ENCODE results near the gene NDUFB7.
"Not testable (repeated sequence)": the region's sequence is repeated elsewhere in the genome, so short reads cannot be mapped to it uniquely, and the experiment has no call there.

The NDUFB7 gene

DNA sequence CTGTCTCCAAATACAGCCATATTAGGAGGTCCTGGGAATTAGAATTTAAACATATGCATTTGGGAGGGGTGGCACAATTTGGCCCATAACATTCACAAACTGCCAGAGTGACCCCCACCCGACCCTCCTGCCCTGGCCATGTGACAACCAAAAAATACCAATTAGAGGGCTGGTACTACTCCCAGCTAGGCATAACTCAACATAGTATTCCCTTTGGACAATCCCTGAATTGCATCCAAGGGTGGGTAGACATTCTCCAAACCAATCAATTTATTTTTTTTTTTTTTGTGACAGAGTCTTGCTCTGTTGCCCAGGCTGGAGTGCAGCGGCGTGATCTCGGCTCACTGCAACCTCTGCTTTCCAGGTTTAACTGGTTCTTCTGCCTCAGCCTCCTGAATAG lies 40.8 kb upstream of the NDUFB7 start:
- no peak overlapping the region for H3K4me3 ChIP-seq (ENCODE audit: low read depth, low read length)
- TF ChIP-seq MYC (IDR thresholded peaks at IDR 0.05; ENCODE audit: low read depth, low read length) (no peak), POLR2A (IDR thresholded peaks at IDR 0.05; ENCODE audit: extremely low read depth, insufficient read length) (no peak)
- TF ChIP-seq, protein P1, sequence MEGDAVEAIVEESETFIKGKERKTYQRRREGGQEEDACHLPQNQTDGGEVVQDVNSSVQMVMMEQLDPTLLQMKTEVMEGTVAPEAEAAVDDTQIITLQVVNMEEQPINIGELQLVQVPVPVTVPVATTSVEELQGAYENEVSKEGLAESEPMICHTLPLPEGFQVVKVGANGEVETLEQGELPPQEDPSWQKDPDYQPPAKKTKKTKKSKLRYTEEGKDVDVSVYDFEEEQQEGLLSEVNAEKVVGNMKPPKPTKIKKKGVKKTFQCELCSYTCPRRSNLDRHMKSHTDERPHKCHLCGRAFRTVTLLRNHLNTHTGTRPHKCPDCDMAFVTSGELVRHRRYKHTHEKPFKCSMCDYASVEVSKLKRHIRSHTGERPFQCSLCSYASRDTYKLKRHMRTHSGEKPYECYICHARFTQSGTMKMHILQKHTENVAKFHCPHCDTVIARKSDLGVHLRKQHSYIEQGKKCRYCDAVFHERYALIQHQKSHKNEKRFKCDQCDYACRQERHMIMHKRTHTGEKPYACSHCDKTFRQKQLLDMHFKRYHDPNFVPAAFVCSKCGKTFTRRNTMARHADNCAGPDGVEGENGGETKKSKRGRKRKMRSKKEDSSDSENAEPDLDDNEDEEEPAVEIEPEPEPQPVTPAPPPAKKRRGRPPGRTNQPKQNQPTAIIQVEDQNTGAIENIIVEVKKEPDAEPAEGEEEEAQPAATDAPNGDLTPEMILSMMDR (IDR thresholded peaks at IDR 0.05; ENCODE audit: low read depth, low read length) = no peak
- TF ChIP-seq, protein P2, sequence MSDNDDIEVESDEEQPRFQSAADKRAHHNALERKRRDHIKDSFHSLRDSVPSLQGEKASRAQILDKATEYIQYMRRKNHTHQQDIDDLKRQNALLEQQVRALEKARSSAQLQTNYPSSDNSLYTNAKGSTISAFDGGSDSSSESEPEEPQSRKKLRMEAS (IDR thresholded peaks at IDR 0.05; ENCODE audit: low read depth, low read length) = no peak
- DNase-seq (ENCODE audit: low read depth) = no peak

DNA sequence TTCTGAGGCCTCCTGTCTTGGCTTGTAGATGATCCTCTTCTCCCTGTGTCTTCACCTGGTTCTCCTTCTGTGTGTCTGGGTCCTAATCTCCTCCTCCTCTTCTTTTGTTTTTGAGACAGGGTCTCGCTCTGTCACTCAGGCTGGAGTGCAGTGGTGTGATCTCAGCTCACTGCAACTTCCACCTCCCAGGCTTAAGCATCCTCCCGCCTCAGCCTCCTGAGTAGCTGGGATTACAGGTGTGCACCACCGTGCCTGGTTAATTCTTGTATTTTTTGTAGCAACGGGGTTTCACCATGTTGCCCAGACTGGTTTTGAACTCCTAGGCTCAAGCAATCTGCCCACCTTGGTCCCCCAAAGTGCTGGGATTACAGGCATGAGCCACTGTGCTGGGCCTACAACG lies 40.4 kb upstream of the NDUFB7 start:
- not testable (repeated sequence) for H3K4me3 ChIP-seq (ENCODE audit: low read depth, low read length); DNase-seq (ENCODE audit: low read depth)

DNA sequence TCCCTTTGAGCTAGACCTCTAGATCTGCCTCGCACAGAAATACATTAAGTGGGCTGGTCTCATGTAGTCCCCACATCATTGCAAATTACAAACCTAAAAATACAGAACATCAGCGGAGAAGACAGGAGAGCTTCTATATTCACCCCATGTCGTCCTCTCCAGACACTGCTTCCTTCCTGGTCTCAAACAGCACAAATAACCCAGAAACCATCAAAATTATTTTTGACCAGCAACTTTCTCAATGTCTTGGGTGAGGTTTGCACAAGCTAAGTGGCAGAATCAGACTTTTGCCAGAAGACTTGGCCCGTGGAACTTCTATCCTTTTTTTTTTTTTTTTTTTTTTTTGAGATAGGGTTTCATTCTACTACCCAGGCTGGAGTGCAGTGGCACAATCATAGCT lies 39.2 kb upstream of the NDUFB7 start:
- TF ChIP-seq, protein P2 (IDR thresholded peaks at IDR 0.05; ENCODE audit: low read depth, low read length) = no peak
- TF ChIP-seq MYC (IDR thresholded peaks at IDR 0.05; ENCODE audit: low read depth, low read length) (no peak), POLR2A (IDR thresholded peaks at IDR 0.05; ENCODE audit: extremely low read depth, insufficient read length) (no peak)
- TF ChIP-seq, protein P1 (IDR thresholded peaks at IDR 0.05; ENCODE audit: low read depth, low read length) = no peak
- no peak overlapping the region for H3K4me3 ChIP-seq (ENCODE audit: low read depth, low read length)
- DNase-seq (ENCODE audit: low read depth) = no peak

DNA sequence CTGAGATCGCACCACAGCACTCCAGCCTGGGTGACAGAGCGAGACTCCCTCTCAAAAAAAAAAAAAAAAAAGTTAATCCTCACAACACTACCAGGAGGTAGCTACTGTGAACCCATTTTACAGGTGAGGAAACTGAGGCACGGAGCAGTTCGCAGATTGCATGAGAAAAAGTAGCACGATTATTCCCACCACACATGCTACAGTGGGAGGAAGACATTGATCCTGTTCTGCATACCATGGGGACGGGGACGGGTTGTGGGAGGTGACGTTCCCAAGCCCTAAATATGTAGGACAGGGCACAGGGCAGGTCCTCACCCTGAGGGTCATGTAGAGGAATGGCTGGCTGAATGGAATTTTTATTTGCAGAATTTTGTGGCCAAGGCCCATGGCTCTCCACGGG lies 34.8 kb upstream of the NDUFB7 start:
- TF ChIP-seq, protein P2 (IDR thresholded peaks at IDR 0.05; ENCODE audit: low read depth, low read length) = no peak
- TF ChIP-seq POLR2A (IDR thresholded peaks at IDR 0.05; ENCODE audit: extremely low read depth, insufficient read length) = no peak
- TF ChIP-seq, protein P1 (IDR thresholded peaks at IDR 0.05; ENCODE audit: low read depth, low read length) = no peak
- no peak for TF ChIP-seq MYC (IDR thresholded peaks at IDR 0.05; ENCODE audit: low read depth, low read length)
- no peak overlapping the region for H3K4me3 ChIP-seq (ENCODE audit: low read depth, low read length)
- DNase-seq (ENCODE audit: low read depth) = no peak

DNA sequence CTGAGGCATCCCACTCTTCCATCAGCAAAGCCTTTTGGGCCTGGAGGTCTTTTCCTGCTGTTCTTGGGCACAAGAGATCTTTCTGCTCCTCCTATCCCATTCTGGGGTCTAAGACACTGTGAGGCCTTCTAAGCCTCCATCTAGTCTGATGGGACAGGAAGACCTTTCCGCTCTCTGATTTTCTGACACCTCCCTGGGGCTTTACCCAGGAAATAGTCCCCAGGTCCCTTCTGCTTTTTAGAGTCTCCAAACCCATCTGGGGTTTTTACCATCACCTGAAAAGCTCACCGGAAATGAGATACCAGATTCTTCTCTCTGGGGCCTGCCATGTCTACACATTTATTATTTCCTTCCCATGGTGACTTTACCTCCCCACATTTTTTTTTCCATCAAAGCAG lies 32.1 kb upstream of the NDUFB7 start:
- no peak overlapping the region for H3K4me3 ChIP-seq (ENCODE audit: low read depth, low read length)
- DNase-seq (ENCODE audit: low read depth) = no peak
- TF ChIP-seq, protein P1 (IDR thresholded peaks at IDR 0.05; ENCODE audit: low read depth, low read length) = no peak
- TF ChIP-seq, protein P2 (IDR thresholded peaks at IDR 0.05; ENCODE audit: low read depth, low read length) = no peak
- TF ChIP-seq MYC (IDR thresholded peaks at IDR 0.05; ENCODE audit: low read depth, low read length) = no peak
- TF ChIP-seq POLR2A (IDR thresholded peaks at IDR 0.05; ENCODE audit: extremely low read depth, insufficient read length) = no peak

DNA sequence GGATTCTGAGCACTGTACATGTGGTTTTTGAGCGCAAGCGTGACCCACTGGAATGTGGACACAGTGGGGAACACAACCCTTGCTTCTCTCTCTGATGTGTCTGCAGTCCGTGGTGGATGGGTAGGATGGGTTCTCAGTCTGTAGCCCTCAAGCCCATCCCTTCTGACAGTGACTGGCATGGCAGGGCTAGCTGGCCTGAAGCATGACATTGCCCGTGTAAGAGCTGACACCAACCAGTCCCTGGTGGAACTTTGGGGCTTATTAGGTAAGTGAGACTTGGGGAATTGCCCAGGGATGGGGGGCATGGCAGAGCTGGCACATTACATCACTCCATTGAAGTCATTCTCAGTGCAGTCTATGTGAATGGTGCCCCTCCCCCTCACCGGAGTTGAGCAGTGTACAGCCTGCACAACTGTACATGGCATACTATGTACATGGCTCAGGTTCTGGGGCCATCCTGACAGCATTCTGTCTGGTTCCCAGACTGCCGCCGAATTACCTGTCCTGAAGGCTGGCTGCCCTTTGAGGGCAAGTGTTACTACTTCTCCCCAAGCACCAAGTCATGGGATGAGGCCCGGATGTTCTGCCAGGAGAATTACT lies 27.8 kb upstream of the NDUFB7 start:
- DNase-seq (ENCODE audit: low read depth) = no peak

More for the DNA sequence above, 27.8 kb upstream of the NDUFB7 start:
- no peak overlapping the region for H3K4me3 ChIP-seq (ENCODE audit: low read depth, low read length)
- TF ChIP-seq MYC (IDR thresholded peaks at IDR 0.05; ENCODE audit: low read depth, low read length) = no peak
- no peak for TF ChIP-seq POLR2A (IDR thresholded peaks at IDR 0.05; ENCODE audit: extremely low read depth, insufficient read length)
- TF ChIP-seq, protein P1 (IDR thresholded peaks at IDR 0.05; ENCODE audit: low read depth, low read length) = no peak
- TF ChIP-seq, protein P2 (IDR thresholded peaks at IDR 0.05; ENCODE audit: low read depth, low read length) = no peak
